Activated CD8-positive, alpha-beta T cell treated with anti-CD3 and anti-CD28 coated beads for 36 hours (primary cell): ENCODE results near the gene ZDHHC1. TPM values are rescaled to one million over a fixed set of nuclear protein-coding genes. Genes with fewer than 3 reads are reported as not detected.

ENCODE experiments used
- ATAC-seq: fragments of 200-7000 bp; cut with Tn5 transposase; one replicate; pipeline ENCODE4 v1.10.0; 2021; ENCODE audit warnings: mild to moderate bottlenecking, moderate library complexity
- CTCF ChIA-PET: fragments of 350-600 bp; sonication (Branson Sonifier 250); formaldehyde crosslinking; loops from one replicate; lab custom pipeline; 2021; ENCODE audit warnings: antibody characterized with exemption; lab: Charles Lee
- POLR2A ChIA-PET: fragments of 350-600 bp; sonication (Branson Sonifier 250); formaldehyde crosslinking; loops from one replicate; lab custom pipeline; 2021; ENCODE audit warnings: antibody characterized with exemption; lab: Charles Lee
- DNase-seq: peaks from one replicate; pipeline ENCODE4 v3.0.0-alpha.2; 2020
- H3K27ac Mint-ChIP-seq: one replicate; pipeline ENCODE4 v1.8.0; 2021; ENCODE audit warnings: mild to moderate bottlenecking, mixed read lengths
- H3K27me3 Mint-ChIP-seq: one replicate; pipeline ENCODE4 v1.8.0; 2021; ENCODE audit warnings: mixed read lengths
- H3K36me3 Mint-ChIP-seq: one replicate; pipeline ENCODE4 v1.8.0; 2021; ENCODE audit warnings: low read depth, mixed read lengths
- H3K4me1 Mint-ChIP-seq: one replicate; pipeline ENCODE4 v1.8.0; 2021; ENCODE audit warnings: low read depth, mixed read lengths
- H3K4me3 Mint-ChIP-seq: one replicate; pipeline ENCODE4 v1.8.0; 2021; ENCODE audit warnings: mild to moderate bottlenecking, moderate library complexity, mixed read lengths
- H3K9me3 Mint-ChIP-seq: one replicate; pipeline ENCODE4 v1.8.0; 2021; ENCODE audit warnings: mixed read lengths
- CTCF ChIP-seq: fragments of 200-600 bp; IDR thresholded peaks from one replicate; pipeline ENCODE4 v1.8.0; 2022; ENCODE audit warnings: antibody characterized with exemption, mild to moderate bottlenecking
- intact Hi-C: fragments of 100-400 bp; cut with micrococcal nuclease; formaldehyde crosslinking; loops from one replicate; pipeline ENCODE4 v1.10.0; 2022
- total RNA-seq, 2 experiments: library from RNA; stranded (reverse); gene quantifications; one replicate each; pipeline ENCODE4 v1.2.3, GENCODE V29; 2021

Gene ZDHHC1
- total RNA-seq, 2 experiments from 2014 or later, result 0.54 to 0.60 TPM

GRCh38 chr16:67449739-67450138 lies 33.5 kb upstream of the ZDHHC1 start:
- Mint-ChIP-seq H3K4me1 (no peaks in the 10 kb centered on the region), H3K27ac (no peak overlapping the region), H3K36me3 (no peaks in the 10 kb centered on the region), H3K4me3 (no peak overlapping the region), H3K27me3 (no peaks in the 10 kb centered on the region), H3K9me3 (no peaks in the 10 kb centered on the region)
- no peak for TF ChIP-seq CTCF
- CTCF ChIA-PET, result interaction anchor here (1.1 to 3.7 kb wide), 3 partner anchors 16 to 43 kb away, joined by 3 to 27 read pairs (median 5); no protein-coding TSS in a partner anchor
- POLR2A ChIA-PET, result no interaction called here
- ATAC-seq (no peak), DNase-seq (no peak)
- intact Hi-C loops, result no loop called here

GRCh38 chr16:67449336-67449735 lies 33.1 kb upstream of the ZDHHC1 start:
- TF ChIP-seq CTCF, result no peak
- POLR2A ChIA-PET, result no interaction called here
- no peaks in the 10 kb centered on the region for H3K9me3 Mint-ChIP-seq
- H3K27ac Mint-ChIP-seq, result no peak overlapping the region
- CTCF ChIA-PET, result interaction anchor here (1.1 to 3.7 kb wide), 3 partner anchors 17 to 43 kb away, joined by 3 to 27 read pairs (median 5); no protein-coding TSS in a partner anchor
- intact Hi-C loops, result no loop called here
- no peaks in the 10 kb centered on the region for H3K27me3 Mint-ChIP-seq
- no peaks in the 10 kb centered on the region for H3K4me1 Mint-ChIP-seq
- H3K36me3 Mint-ChIP-seq, result no peaks in the 10 kb centered on the region
- H3K4me3 Mint-ChIP-seq, result no peak overlapping the region
- ATAC-seq, result no peak
- DNase-seq, result no peak

- no peak overlapping the region for H3K27ac Mint-ChIP-seq
- H3K27me3 Mint-ChIP-seq, result no peaks in the 10 kb centered on the region
- TF ChIP-seq CTCF, result no peak
- no peaks in the 10 kb centered on the region for H3K9me3 Mint-ChIP-seq
- DNase-seq, result no peak
- H3K36me3 Mint-ChIP-seq, result no peaks in the 10 kb centered on the region
- H3K4me3 Mint-ChIP-seq, result no peak overlapping the region
- ChIA-PET POLR2A (no interaction called here), CTCF (interaction anchor here (0.8 to 7.0 kb wide), 19 partner anchors 8 to 121 kb away, joined by 3 to 94 read pairs (median 6); partner anchors contain the start of genes ATP6V0D1 and HSD11B2)
- no peak for ATAC-seq
- H3K4me1 Mint-ChIP-seq, result no peaks in the 10 kb centered on the region
- intact Hi-C loops, result no loop called here
These were observed 32.3 kb upstream of the ZDHHC1 start for GRCh38 chr16:67448580-67448979.

- intact Hi-C loops, result no loop called here
- POLR2A ChIA-PET, result no interaction called here
- Mint-ChIP-seq H3K4me1 (no peaks in the 10 kb centered on the region), H3K36me3 (no peaks in the 10 kb centered on the region), H3K27me3 (no peaks in the 10 kb centered on the region), H3K9me3 (no peaks in the 10 kb centered on the region), H3K4me3 (no peak overlapping the region), H3K27ac (no peak overlapping the region)
- CTCF ChIA-PET, result interaction anchor here (0.6 to 7.0 kb wide), 32 partner anchors 9 to 458 kb away, joined by 3 to 94 read pairs (median 4); partner anchors contain the start of genes ATP6V0D1 and HSD11B2
- ATAC-seq (peak; percentile 99), DNase-seq (peak; percentile 88)
- peak; percentile 66 for TF ChIP-seq CTCF
These were observed 31.3 kb upstream of the ZDHHC1 start for GRCh38 chr16:67447508-67448076.

GRCh38 chr16:67446968-67447507 lies 30.8 kb upstream of the ZDHHC1 start:
- CTCF ChIA-PET, result interaction anchor here (0.6 to 7.0 kb wide), 30 partner anchors 8 to 458 kb away, joined by 3 to 94 read pairs (median 4); partner anchors contain the start of genes ATP6V0D1 and HSD11B2
- ATAC-seq (no peak), DNase-seq (no peak)
- H3K27ac Mint-ChIP-seq, result peak overlapping the region; percentile 30
- no peaks in the 10 kb centered on the region for H3K27me3 Mint-ChIP-seq
- intact Hi-C loops, result no loop called here
- no peaks in the 10 kb centered on the region for H3K9me3 Mint-ChIP-seq
- no peaks in the 10 kb centered on the region for H3K36me3 Mint-ChIP-seq
- TF ChIP-seq CTCF, result no peak
- no peaks in the 10 kb centered on the region for H3K4me1 Mint-ChIP-seq
- no peak overlapping the region for H3K4me3 Mint-ChIP-seq
- POLR2A ChIA-PET, result no interaction called here
